PC-9 (cell line): ENCODE results near the gene ADGRF1.

Experiments used
- EZH2 ChIP-seq: fragments of 200-600 bp; sonication (generic); IDR thresholded peaks from 2 replicates; pipeline ENCODE4 v1.8.0; 2017; ENCODE audit warnings: antibody characterized with exemption, low read depth
- TF ChIP-seq, protein P1 (sequence below): fragments of 200-600 bp; sonication (generic); conservative IDR thresholded peaks from 2 replicates; pipeline ENCODE4 v1.6.1; 2017; ENCODE audit warnings: mixed run types, antibody characterized with exemption, mild to moderate bottlenecking, moderate library complexity

DNA sequence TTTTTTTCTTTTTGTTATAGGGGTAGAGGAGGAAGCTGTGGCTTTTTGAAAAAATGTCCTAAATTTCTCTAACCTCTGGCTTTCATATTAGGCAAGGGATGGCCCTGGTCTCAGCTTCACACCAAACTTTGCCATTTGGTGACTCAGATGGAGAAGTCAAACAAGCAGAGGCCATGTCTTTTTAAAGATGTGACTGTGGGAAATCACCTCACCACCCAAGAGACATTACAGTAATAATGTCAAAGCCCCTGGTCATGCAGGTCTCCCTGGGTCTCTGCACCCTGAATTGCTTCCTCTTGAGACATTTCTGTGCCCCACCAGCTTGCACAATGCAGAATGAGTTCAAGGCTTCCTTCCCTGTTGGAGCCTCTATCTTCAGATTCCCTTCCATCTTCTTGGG is 80.9 kb downstream of the ADGRF1 start:
- TF ChIP-seq, protein P1, sequence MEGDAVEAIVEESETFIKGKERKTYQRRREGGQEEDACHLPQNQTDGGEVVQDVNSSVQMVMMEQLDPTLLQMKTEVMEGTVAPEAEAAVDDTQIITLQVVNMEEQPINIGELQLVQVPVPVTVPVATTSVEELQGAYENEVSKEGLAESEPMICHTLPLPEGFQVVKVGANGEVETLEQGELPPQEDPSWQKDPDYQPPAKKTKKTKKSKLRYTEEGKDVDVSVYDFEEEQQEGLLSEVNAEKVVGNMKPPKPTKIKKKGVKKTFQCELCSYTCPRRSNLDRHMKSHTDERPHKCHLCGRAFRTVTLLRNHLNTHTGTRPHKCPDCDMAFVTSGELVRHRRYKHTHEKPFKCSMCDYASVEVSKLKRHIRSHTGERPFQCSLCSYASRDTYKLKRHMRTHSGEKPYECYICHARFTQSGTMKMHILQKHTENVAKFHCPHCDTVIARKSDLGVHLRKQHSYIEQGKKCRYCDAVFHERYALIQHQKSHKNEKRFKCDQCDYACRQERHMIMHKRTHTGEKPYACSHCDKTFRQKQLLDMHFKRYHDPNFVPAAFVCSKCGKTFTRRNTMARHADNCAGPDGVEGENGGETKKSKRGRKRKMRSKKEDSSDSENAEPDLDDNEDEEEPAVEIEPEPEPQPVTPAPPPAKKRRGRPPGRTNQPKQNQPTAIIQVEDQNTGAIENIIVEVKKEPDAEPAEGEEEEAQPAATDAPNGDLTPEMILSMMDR: no peak
- TF ChIP-seq EZH2: no peak
